Stomach (tissue), 4 donors: Measurements from ENCODE around the gene EHBP1L1.

Source experiments
- EP300 ChIP-seq: sonication (generic); formaldehyde crosslinking; IDR thresholded peaks from one replicate; pipeline ENCODE4 v1.6.1; 2017; ENCODE audit warnings: antibody characterized with exemption
- POLR2A ChIP-seq, 4 donors: fragments of 450-650 bp; IDR thresholded peaks; one replicate each; pipeline ENCODE4 v1.6.1; 2016; ENCODE audit warnings: antibody characterized with exemption in 4 of 4, control low read depth in 2 of 4, mild to moderate bottlenecking in 1 of 4, moderate library complexity in 1 of 4

DNA sequence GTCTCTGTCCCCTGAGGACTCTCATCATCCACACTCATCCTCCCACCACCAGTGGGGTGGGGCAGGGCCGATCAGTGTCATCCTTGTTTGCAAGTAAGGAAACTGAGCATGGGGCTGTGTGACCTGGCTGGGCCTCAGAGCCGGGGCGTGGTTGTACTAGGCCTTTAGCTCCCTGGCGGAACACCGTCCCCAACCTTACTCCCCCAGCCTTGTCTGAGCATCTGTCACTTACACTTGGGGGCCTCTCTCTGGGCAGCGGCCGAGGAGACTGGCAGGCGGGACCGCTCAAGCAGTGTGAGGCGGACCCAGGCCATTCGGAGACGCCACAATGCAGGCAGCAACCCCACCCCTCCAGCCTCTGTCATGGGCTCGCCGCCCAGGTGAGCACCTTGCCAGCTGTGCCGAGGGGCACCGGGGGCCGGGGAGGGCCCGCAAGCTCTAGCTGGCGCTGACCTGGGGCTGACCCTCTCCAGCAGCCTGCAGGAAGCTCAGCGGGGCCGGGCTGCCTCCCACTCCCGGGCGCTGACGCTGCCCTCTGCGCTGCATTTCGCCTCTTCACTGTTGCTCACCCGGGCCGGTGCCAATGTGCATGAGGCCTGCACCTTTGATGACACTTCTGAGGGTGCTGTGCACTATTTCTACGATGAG lies 43.6 kb downstream of the EHBP1L1 start:
- no peak for TF ChIP-seq POLR2A (IDR thresholded peaks at IDR 0.05)
- no peak for TF ChIP-seq EP300
